ENCODE data around the gene ARHGEF5.

Gene ARHGEF5

DNA sequence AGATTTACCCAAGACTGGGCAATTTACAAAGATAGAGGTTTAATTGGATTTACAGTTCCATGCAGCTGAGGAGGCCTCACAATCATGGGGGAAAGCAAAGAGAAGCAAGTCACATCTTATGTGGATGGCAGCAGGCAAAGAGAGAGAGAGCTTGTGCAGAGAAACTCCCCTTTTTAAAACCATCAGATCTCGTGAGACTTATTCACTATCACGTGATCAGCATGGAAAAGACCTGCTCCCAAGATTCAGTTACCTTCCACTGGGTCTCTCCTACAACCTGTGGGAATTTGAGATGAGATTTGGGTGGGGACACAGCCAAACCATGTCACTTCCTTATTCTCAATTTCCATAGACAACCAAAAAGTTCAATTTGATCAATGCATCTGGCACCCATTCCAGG lies 73.2 kb downstream of the ARHGEF5 start:
- Histone ChIP-seq H3K27ac (ENCODE audit: low read depth, low read length) (no peak overlapping the region), H3K9me3 (ENCODE audit: control insufficient read depth, insufficient read depth, low read length) (peaks cover 35% of the 10 kb centered on the region), H3K9ac (ENCODE audit: low read depth, low read length) (no peak overlapping the region), H3K36me3 (ENCODE audit: control insufficient read depth, insufficient read depth, low read length) (no peaks in the 10 kb centered on the region), H3K27me3 (ENCODE audit: control insufficient read depth, insufficient read depth, low read length) (no peaks in the 10 kb centered on the region), H3K4me3 (ENCODE audit: low read depth, low read length) (no peak overlapping the region), H3K4me1 (ENCODE audit: control insufficient read depth, insufficient read depth, low read length) (no peaks in the 10 kb centered on the region)
